ENCODE measurements around the gene ACAA1. TPM values are rescaled to one million over a fixed set of nuclear protein-coding genes. Genes with fewer than 3 reads are reported as not detected.
"Not testable (repeated sequence)": the region's sequence is repeated elsewhere in the genome, so short reads cannot be mapped to it uniquely, and the experiment has no call there.

ACAA1 gene
- total and polyA plus RNA-seq, 10 of the 15 experiments (the other 5 are each of a cell fraction or from before 2014, with no cell fraction given): 5.7 to 85.4 (median 60.6) TPM

- TF ChIP-seq RUNX3 (IDR thresholded peaks at IDR 0.05; ENCODE audit: low read length) (0 out of 2 replicates have a peak, but pooled peaks have one; percentile 7), GATAD2B (conservative IDR thresholded peaks at IDR 0.05; ENCODE audit: low read depth) (no peak)
- intact Hi-C loops (cut with micrococcal nuclease; ENCODE audit: unreplicated experiment): no loop called here
- no TSS peak for BruUV-seq (replicated peaks)
- 95% methylated on average over 13 of the region's 13 CpGs for WGBS (ENCODE audit: insufficient coverage, insufficient replicate concordance, low lambda C conversion rate, missing lambda C conversion rate)
- Histone ChIP-seq H4K20me1 (ENCODE audit: control insufficient read depth, insufficient read depth) (no peaks in the 10 kb centered on the region), H3K36me3 (ENCODE audit: control insufficient read depth in 2 of 2, insufficient read depth in 2 of 2, low read length in 1 of 2) (no peaks in the 10 kb centered on the region), H3K4me3 (no peak overlapping the region), H3K9ac (ENCODE audit: control insufficient read depth, insufficient read depth, low read length) (no peak overlapping the region), H2AFZ (ENCODE audit: control insufficient read depth, low read depth, low read length) (no peak overlapping the region), H3K4me1 (ENCODE audit: control insufficient read depth, insufficient read depth, low read length) (no peaks in the 10 kb centered on the region), H3K9me3 (replicated peaks; ENCODE audit: control insufficient read depth, insufficient read depth, low read length) (no peaks in the 10 kb centered on the region; the same call in 1 of the 3 replicates), H3K79me2 (ENCODE audit: control insufficient read depth, insufficient read depth, low read length) (no peaks in the 10 kb centered on the region), H3K27me3 (replicated peaks in 1 of 2; ENCODE audit: control insufficient read depth in 2 of 2, insufficient read depth in 2 of 2, low read length in 1 of 2) (no peaks in the 10 kb centered on the region), H3K27ac (ENCODE audit: control insufficient read depth, insufficient read depth) (no peak overlapping the region), H3K4me2 (ENCODE audit: control insufficient read depth, insufficient read depth) (no peak overlapping the region)
- FAIRE-seq: peak; percentile 71
- no peak for ATAC-seq
- SMC1A ChIA-PET (ENCODE audit: uncharacterized antibody, unreplicated experiment): interaction anchor here (0.5 kb wide), 1 partner anchor 937 kb away, joined by 4 read pairs; no protein-coding TSS in a partner anchor
- in situ Hi-C loops (cut with MboI): no loop called here
- POLR2A ChIA-PET: no interaction called here
- CTCF ChIA-PET: no interaction called here
- RAD21 ChIA-PET (ENCODE audit: unreplicated experiment): no interaction called here
- no peak for DNase-seq (ENCODE audit: low read depth, low spot score)
These were observed 53.0 kb downstream of the ACAA1 start for GRCh38 chr3:38083871-38084333.

DNA sequence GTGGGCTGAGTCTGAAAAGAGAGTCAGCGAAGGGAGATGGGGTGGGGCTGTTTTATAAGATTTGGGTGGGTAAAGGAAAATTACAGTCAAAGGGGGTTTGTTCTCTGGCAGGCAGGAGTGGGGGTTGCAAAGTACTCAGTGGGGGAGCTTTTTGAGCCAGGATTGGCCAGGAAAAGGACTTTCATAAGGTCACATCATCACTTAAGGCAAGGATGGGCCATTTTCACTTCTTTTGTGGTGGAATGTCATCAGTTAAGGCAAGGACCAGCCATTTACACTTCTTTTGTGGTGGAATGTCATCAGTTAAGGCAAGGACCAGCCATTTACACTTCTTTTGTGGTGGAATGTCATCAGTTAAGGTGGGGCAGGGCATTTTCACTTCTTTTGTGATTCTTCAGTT is 53.7 kb downstream of the ACAA1 start:
- in situ Hi-C loops (cut with MboI); H3K4me2 ChIP-seq (ENCODE audit: control insufficient read depth, insufficient read depth); intact Hi-C loops (cut with micrococcal nuclease; ENCODE audit: unreplicated experiment); SMC1A ChIA-PET (ENCODE audit: uncharacterized antibody, unreplicated experiment); ATAC-seq; H4K20me1 ChIP-seq (ENCODE audit: control insufficient read depth, insufficient read depth); H3K9ac ChIP-seq (ENCODE audit: control insufficient read depth, insufficient read depth, low read length); H3K79me2 ChIP-seq (ENCODE audit: control insufficient read depth, insufficient read depth, low read length); DNase-seq (ENCODE audit: low read depth, low spot score); H3K27ac ChIP-seq (ENCODE audit: control insufficient read depth, insufficient read depth); H3K9me3 ChIP-seq (replicated peaks; ENCODE audit: control insufficient read depth, insufficient read depth, low read length); BruUV-seq (replicated peaks); CTCF ChIA-PET; H3K27me3 ChIP-seq (replicated peaks in 1 of 2; ENCODE audit: control insufficient read depth in 2 of 2, insufficient read depth in 2 of 2, low read length in 1 of 2); H3K36me3 ChIP-seq (ENCODE audit: control insufficient read depth in 2 of 2, insufficient read depth in 2 of 2, low read length in 1 of 2); H3K4me3 ChIP-seq; RAD21 ChIA-PET (ENCODE audit: unreplicated experiment); FAIRE-seq; H3K4me1 ChIP-seq (ENCODE audit: control insufficient read depth, insufficient read depth, low read length); H2AFZ ChIP-seq (ENCODE audit: control insufficient read depth, low read depth, low read length); POLR2A ChIA-PET: not testable (repeated sequence)
- WGBS (ENCODE audit: insufficient coverage, insufficient replicate concordance, low lambda C conversion rate, missing lambda C conversion rate): no CpG with 5 or more reads among the region's 1 CpG

- H3K36me3 ChIP-seq (ENCODE audit: control insufficient read depth in 2 of 2, insufficient read depth in 2 of 2, low read length in 1 of 2); H3K9me3 ChIP-seq (replicated peaks; ENCODE audit: control insufficient read depth, insufficient read depth, low read length); in situ Hi-C loops (cut with MboI); H3K4me2 ChIP-seq (ENCODE audit: control insufficient read depth, insufficient read depth); BruUV-seq (replicated peaks); H3K4me3 ChIP-seq; FAIRE-seq; H4K20me1 ChIP-seq (ENCODE audit: control insufficient read depth, insufficient read depth); DNase-seq (ENCODE audit: low read depth, low spot score); ATAC-seq; H3K4me1 ChIP-seq (ENCODE audit: control insufficient read depth, insufficient read depth, low read length); H2AFZ ChIP-seq (ENCODE audit: control insufficient read depth, low read depth, low read length); RAD21 ChIA-PET (ENCODE audit: unreplicated experiment); SMC1A ChIA-PET (ENCODE audit: uncharacterized antibody, unreplicated experiment); H3K9ac ChIP-seq (ENCODE audit: control insufficient read depth, insufficient read depth, low read length); H3K27ac ChIP-seq (ENCODE audit: control insufficient read depth, insufficient read depth); H3K79me2 ChIP-seq (ENCODE audit: control insufficient read depth, insufficient read depth, low read length); H3K27me3 ChIP-seq (replicated peaks in 1 of 2; ENCODE audit: control insufficient read depth in 2 of 2, insufficient read depth in 2 of 2, low read length in 1 of 2); CTCF ChIA-PET; POLR2A ChIA-PET; intact Hi-C loops (cut with micrococcal nuclease; ENCODE audit: unreplicated experiment): not testable (repeated sequence)
- WGBS (ENCODE audit: insufficient coverage, insufficient replicate concordance, low lambda C conversion rate, missing lambda C conversion rate): 81% methylated on average over 14 of the region's 16 CpGs
These were observed 54.6 kb downstream of the ACAA1 start for GRCh38 chr3:38082296-38082695.

DNA sequence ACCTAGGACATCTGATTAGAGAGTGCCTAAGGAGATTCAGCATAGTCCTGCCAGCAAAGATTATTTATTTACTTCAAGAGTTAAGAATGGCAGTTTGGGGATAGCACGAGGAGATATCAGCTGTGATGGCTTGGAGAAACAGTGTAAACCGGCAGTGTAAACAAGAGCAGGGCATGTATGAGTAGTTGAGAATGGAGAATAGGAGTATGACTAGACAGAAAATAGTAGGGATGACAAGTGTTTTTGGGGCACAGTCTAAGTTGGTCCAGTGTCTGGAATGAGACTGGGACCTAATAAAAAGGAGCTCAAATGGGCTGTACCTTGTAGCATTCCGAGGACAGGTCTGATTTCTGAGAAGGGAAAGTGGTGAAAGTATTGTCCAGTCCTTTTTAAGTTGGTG is 59.9 kb downstream of the ACAA1 start:
- H3K9me3 ChIP-seq (replicated peaks; ENCODE audit: control insufficient read depth, insufficient read depth, low read length); RAD21 ChIA-PET (ENCODE audit: unreplicated experiment); H4K20me1 ChIP-seq (ENCODE audit: control insufficient read depth, insufficient read depth); intact Hi-C loops (cut with micrococcal nuclease; ENCODE audit: unreplicated experiment); H3K79me2 ChIP-seq (ENCODE audit: control insufficient read depth, insufficient read depth, low read length); H3K4me2 ChIP-seq (ENCODE audit: control insufficient read depth, insufficient read depth); H3K36me3 ChIP-seq (ENCODE audit: control insufficient read depth in 2 of 2, insufficient read depth in 2 of 2, low read length in 1 of 2); H3K4me1 ChIP-seq (ENCODE audit: control insufficient read depth, insufficient read depth, low read length); BruUV-seq (replicated peaks); DNase-seq (ENCODE audit: low read depth, low spot score); SMC1A ChIA-PET (ENCODE audit: uncharacterized antibody, unreplicated experiment); H3K27me3 ChIP-seq (replicated peaks in 1 of 2; ENCODE audit: control insufficient read depth in 2 of 2, insufficient read depth in 2 of 2, low read length in 1 of 2); H3K9ac ChIP-seq (ENCODE audit: control insufficient read depth, insufficient read depth, low read length); H3K27ac ChIP-seq (ENCODE audit: control insufficient read depth, insufficient read depth); ATAC-seq; FAIRE-seq; CTCF ChIA-PET; POLR2A ChIA-PET; H2AFZ ChIP-seq (ENCODE audit: control insufficient read depth, low read depth, low read length); in situ Hi-C loops (cut with MboI); H3K4me3 ChIP-seq: not testable (repeated sequence)
- WGBS (ENCODE audit: insufficient coverage, insufficient replicate concordance, low lambda C conversion rate, missing lambda C conversion rate): 0% methylated on average over 1 of the region's 3 CpGs

Data from GM12878 (cell line).